Vagina (tissue), 2 donors: ENCODE results near the gene DLG2. TPM values are rescaled to one million over a fixed set of nuclear protein-coding genes. Genes with fewer than 3 reads are reported as not detected.
"Not testable (repeated sequence)": the region's sequence is repeated elsewhere in the genome, so short reads cannot be mapped to it uniquely, and the experiment has no call there.

ENCODE experiments used
- DNase-seq, 2 donors: peaks; one replicate each; pipeline ENCODE4 v3.0.0-alpha.2; 2017; ENCODE audit errors: extremely low spot score in 2 of 2
- H3K27ac ChIP-seq: fragments of 200-600 bp; sonication (generic); one replicate; pipeline ENCODE4 v1.5.1; 2019
- H3K27me3 ChIP-seq: fragments of 200-600 bp; sonication (generic); one replicate; pipeline ENCODE4 v1.5.1; 2019
- H3K36me3 ChIP-seq, 2 donors: fragments of 200-600 bp; sonication (generic); one replicate each; pipeline ENCODE4 v1.5.1; 2017 to 2019
- H3K4me1 ChIP-seq: fragments of 200-600 bp; sonication (generic); one replicate; pipeline ENCODE4 v1.5.1; 2019
- H3K4me3 ChIP-seq, 2 donors: fragments of 200-600 bp; sonication (generic); 1 replicate in 1 of 2; 2 replicates in 1 of 2; pipeline ENCODE4 v1.5.1; 2016 to 2019
- H3K9me3 ChIP-seq: fragments of 200-600 bp; sonication (generic); one replicate; pipeline ENCODE4 v1.5.1; 2019
- CTCF ChIP-seq, 3 experiments: fragments of 450-650 bp in 2 of 3; fragments of 200-600 bp in 1 of 3; sonication (generic) in 1 of 3; IDR thresholded peaks; one replicate each; pipeline ENCODE4 v1.5.1; 2017 to 2019; ENCODE audit warnings: antibody characterized with exemption in 3 of 3, mild to moderate bottlenecking in 2 of 3, moderate library complexity in 2 of 3
- POLR2A ChIP-seq, 2 donors: fragments of 450-650 bp; IDR thresholded peaks; one replicate each; pipeline ENCODE4 v1.6.1; 2017; ENCODE audit warnings: antibody characterized with exemption in 2 of 2, mild to moderate bottlenecking in 2 of 2, moderate library complexity in 2 of 2
- POLR2AphosphoS5 ChIP-seq, 2 donors: sonication (generic); formaldehyde crosslinking; IDR thresholded peaks; one replicate each; pipeline ENCODE4 v1.9.0; 2017; ENCODE audit warnings: antibody characterized with exemption in 2 of 2, mild to moderate bottlenecking in 2 of 2, low read depth in 1 of 2; ENCODE audit not compliant: insufficient read depth in 1 of 2
- intact Hi-C: fragments of 100-400 bp; cut with DNase I; formaldehyde crosslinking; loops from one replicate; pipeline ENCODE4 v1.15.1; 2023
- total RNA-seq: library from RNA; depleted of rRNA; stranded (reverse); fragments of >200 nt; gene quantifications from one replicate; pipeline ENCODE4 v1.2.3, GENCODE V29; 2016

The DLG2 gene
- total RNA-seq, 1 donor from 2014 or later, result 10.1 TPM

GRCh38 chr11:84788220-84788619 lies 838.9 kb downstream of the DLG2 start:
- H3K36me3 ChIP-seq, result no peaks in the 10 kb centered on the region
- no peaks in the 10 kb centered on the region for H3K4me1 ChIP-seq
- no peaks in the 10 kb centered on the region for H3K27me3 ChIP-seq
- DNase-seq, result no peak
- TF ChIP-seq POLR2A (IDR thresholded peaks at IDR 0.05), result no peak
- TF ChIP-seq POLR2AphosphoS5 (IDR thresholded peaks at IDR 0.05; ENCODE audit: insufficient read depth in 1 of 2, low read depth in 1 of 2), result no peak
- TF ChIP-seq CTCF (IDR thresholded peaks at IDR 0.05), result no peak
- H3K27ac ChIP-seq, result no peak overlapping the region
- intact Hi-C loops, result no loop called here
- no peaks in the 10 kb centered on the region for H3K9me3 ChIP-seq
- no peak overlapping the region for H3K4me3 ChIP-seq

GRCh38 chr11:84784158-84784557 lies 843.0 kb downstream of the DLG2 start:
- H3K4me1 ChIP-seq, H3K36me3 ChIP-seq, intact Hi-C loops, H3K27me3 ChIP-seq, H3K9me3 ChIP-seq, H3K27ac ChIP-seq, H3K4me3 ChIP-seq, DNase-seq: not testable (repeated sequence)

GRCh38 chr11:84780689-84781293 lies 846.4 kb downstream of the DLG2 start:
- H3K27ac ChIP-seq, result no peak overlapping the region
- TF ChIP-seq POLR2AphosphoS5 (IDR thresholded peaks at IDR 0.05; ENCODE audit: insufficient read depth in 1 of 2, low read depth in 1 of 2) (no peak), POLR2A (IDR thresholded peaks at IDR 0.05) (no peak)
- intact Hi-C loops, result no loop called here
- no peaks in the 10 kb centered on the region for H3K9me3 ChIP-seq
- no peaks in the 10 kb centered on the region for H3K36me3 ChIP-seq
- no peaks in the 10 kb centered on the region for H3K4me1 ChIP-seq
- no peak overlapping the region for H3K4me3 ChIP-seq
- no peaks in the 10 kb centered on the region for H3K27me3 ChIP-seq
- DNase-seq, result no peak

- H3K4me3 ChIP-seq, result no peak overlapping the region
- no peaks in the 10 kb centered on the region for H3K36me3 ChIP-seq
- no peaks in the 10 kb centered on the region for H3K27me3 ChIP-seq
- no peaks in the 10 kb centered on the region for H3K4me1 ChIP-seq
- intact Hi-C loops, result no loop called here
- no peak for TF ChIP-seq CTCF (IDR thresholded peaks at IDR 0.05)
- TF ChIP-seq POLR2AphosphoS5 (IDR thresholded peaks at IDR 0.05; ENCODE audit: insufficient read depth in 1 of 2, low read depth in 1 of 2), result no peak
- TF ChIP-seq POLR2A (IDR thresholded peaks at IDR 0.05), result no peak
- DNase-seq, result no peak
- no peaks in the 10 kb centered on the region for H3K9me3 ChIP-seq
- no peak overlapping the region for H3K27ac ChIP-seq
These were observed 851.6 kb downstream of the DLG2 start for GRCh38 chr11:84775503-84775902.

GRCh38 chr11:84763931-84764330 lies 863.2 kb downstream of the DLG2 start:
- no peaks in the 10 kb centered on the region for H3K4me1 ChIP-seq
- no peak overlapping the region for H3K4me3 ChIP-seq
- no peak for DNase-seq
- intact Hi-C loops, result no loop called here
- no peaks in the 10 kb centered on the region for H3K27me3 ChIP-seq
- H3K36me3 ChIP-seq, result no peaks in the 10 kb centered on the region
- no peak overlapping the region for H3K27ac ChIP-seq
- H3K9me3 ChIP-seq, result no peaks in the 10 kb centered on the region
- no peak for TF ChIP-seq POLR2A (IDR thresholded peaks at IDR 0.05)
- no peak for TF ChIP-seq CTCF (IDR thresholded peaks at IDR 0.05)
- TF ChIP-seq POLR2AphosphoS5 (IDR thresholded peaks at IDR 0.05; ENCODE audit: insufficient read depth in 1 of 2, low read depth in 1 of 2), result no peak

- no peaks in the 10 kb centered on the region for H3K4me1 ChIP-seq
- no peaks in the 10 kb centered on the region for H3K36me3 ChIP-seq
- no peak overlapping the region for H3K4me3 ChIP-seq
- no peaks in the 10 kb centered on the region for H3K9me3 ChIP-seq
- intact Hi-C loops, result no loop called here
- TF ChIP-seq POLR2A (IDR thresholded peaks at IDR 0.05) (no peak), CTCF (IDR thresholded peaks at IDR 0.05) (no peak), POLR2AphosphoS5 (IDR thresholded peaks at IDR 0.05; ENCODE audit: insufficient read depth in 1 of 2, low read depth in 1 of 2) (no peak)
- no peak overlapping the region for H3K27ac ChIP-seq
- no peaks in the 10 kb centered on the region for H3K27me3 ChIP-seq
- DNase-seq, result no peak
These were observed 869.4 kb downstream of the DLG2 start for GRCh38 chr11:84757711-84758110.
